Stimulated activated CD4-positive, alpha-beta T cell treated with anti-CD3 and anti-CD28 coated beads, TNF-alpha, amount 100 ng/mL, for 4 hours (primary cell): ENCODE data around the gene GABRP.
"Not testable (repeated sequence)": the region's sequence is repeated elsewhere in the genome, so short reads cannot be mapped to it uniquely, and the experiment has no call there.

Experiments
- DNase-seq, 3 experiments: peaks; one replicate each; pipeline ENCODE4 v3.0.0-alpha.2; 2020; ENCODE audit warnings: low read depth in 3 of 3

GABRP gene

GRCh38 chr5:170792878-170793277 is 9.4 kb downstream of the GABRP start:
- no peak for DNase-seq

DNA sequence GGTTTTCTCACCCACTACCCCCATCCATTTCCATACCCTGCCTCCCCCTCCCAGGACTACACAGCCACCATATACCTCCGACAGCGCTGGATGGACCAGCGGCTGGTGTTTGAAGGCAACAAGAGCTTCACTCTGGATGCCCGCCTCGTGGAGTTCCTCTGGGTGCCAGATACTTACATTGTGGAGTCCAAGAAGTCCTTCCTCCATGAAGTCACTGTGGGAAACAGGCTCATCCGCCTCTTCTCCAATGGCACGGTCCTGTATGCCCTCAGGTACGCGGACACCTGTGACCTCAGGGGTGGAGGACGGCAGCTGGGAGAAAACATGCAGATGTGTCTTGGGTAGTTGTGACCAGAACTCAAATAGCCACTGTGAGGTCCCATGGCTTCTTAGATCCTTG is 11.6 kb downstream of the GABRP start:
- no peak for DNase-seq

DNA sequence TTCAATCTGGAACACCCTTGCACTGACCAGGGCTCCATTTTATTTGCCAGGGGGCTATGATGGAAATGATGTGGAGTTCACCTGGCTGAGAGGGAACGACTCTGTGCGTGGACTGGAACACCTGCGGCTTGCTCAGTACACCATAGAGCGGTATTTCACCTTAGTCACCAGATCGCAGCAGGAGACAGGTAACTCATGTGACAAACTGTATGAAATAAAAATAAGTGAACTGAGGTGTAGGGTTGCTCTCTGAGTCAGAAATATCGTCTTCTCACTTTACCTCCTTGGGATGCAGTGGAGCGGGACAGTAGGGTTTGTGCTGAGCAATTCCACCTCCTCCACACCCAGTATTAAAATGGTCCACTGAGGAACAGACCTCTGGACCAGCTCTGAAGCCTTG is 22.1 kb downstream of the GABRP start:
- DNase-seq: no peak

DNA sequence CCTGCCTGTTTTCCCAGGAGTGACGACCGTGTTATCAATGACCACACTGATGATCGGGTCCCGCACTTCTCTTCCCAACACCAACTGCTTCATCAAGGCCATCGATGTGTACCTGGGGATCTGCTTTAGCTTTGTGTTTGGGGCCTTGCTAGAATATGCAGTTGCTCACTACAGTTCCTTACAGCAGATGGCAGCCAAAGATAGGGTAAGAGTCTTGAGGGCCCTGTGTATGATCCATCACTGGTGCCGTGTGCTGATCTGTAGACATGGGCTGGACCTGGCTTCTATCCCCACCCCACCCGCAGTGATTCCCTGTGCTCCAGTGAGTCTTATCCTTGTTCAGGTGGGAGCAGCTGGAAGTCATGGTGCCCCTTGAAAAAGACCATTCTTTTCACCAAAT is 26.0 kb downstream of the GABRP start:
- no peak for DNase-seq

DNA sequence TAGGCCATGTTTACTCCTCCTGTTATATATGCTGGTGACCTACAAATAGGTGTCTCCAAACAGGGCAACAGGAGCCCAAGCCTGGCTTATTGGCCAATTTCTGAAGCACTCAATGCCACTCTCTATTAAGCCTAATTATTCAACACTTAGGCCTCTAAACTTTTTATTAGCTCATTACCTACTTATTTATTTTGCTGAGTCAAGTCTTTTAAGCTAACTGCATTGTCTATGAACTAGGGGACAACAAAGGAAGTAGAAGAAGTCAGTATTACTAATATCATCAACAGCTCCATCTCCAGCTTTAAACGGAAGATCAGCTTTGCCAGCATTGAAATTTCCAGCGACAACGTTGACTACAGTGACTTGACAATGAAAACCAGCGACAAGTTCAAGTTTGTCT is 28.2 kb downstream of the GABRP start:
- no peak for DNase-seq

GRCh38 chr5:170813231-170813630 is 29.7 kb downstream of the GABRP start:
- no peak for DNase-seq

DNA sequence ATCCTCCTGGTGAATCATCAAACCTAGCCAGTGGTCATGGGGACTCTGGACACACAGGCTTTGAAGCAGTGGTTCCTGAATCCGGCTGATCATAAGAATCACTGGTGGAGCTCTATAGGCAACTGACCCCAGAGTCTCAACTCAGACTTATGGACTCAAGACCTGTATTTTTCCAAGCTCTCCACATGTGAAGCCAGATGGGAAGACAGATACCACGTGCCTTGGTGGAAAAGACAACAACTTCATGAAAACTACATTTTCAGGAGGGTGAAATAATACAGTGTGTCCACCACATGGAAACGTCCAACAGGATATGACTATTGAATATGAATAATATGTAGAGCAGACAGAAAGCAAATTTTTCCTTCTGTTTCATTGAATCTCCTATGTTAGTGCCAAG is 33.7 kb downstream of the GABRP start:
- no peak for DNase-seq

DNA sequence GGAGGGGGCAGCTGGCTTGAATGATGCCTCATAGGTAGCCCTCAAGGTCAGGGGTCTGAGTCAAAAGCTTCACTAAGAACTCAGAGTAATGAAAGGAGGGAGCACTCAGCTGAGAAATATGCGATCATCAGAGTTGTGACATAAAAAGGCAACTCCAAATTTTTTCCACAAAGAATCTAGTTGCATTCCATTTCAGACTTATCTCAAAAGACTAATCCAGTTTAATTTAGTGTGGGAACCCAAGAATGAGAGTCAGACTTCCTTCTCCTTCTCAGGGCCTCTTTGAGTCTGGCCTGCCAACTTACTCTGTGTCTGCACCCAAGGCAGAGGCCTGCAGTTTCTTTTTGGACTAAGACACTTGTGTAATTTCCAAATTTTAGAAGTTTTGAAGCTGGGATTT is 34.7 kb downstream of the GABRP start:
- DNase-seq: no peak

DNA sequence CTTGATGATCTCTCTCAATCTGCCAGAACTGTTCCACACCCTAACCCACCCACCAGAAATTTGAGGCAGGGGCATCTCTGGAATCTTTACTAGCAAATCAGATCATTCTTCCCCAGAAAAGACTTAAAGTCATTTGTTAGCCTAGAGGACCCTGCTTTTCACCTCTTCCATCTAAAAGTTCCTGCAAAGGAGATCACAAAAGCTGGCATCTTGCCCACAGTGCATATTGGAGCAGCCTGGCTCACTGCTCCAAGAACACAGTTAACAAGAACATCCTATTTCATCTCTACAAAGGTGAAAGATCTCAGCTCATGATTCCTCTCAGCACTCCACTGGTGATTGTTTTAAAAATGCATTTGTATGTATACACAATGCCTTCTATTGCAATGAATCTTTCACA is 36.3 kb downstream of the GABRP start:
- DNase-seq: no peak

DNA sequence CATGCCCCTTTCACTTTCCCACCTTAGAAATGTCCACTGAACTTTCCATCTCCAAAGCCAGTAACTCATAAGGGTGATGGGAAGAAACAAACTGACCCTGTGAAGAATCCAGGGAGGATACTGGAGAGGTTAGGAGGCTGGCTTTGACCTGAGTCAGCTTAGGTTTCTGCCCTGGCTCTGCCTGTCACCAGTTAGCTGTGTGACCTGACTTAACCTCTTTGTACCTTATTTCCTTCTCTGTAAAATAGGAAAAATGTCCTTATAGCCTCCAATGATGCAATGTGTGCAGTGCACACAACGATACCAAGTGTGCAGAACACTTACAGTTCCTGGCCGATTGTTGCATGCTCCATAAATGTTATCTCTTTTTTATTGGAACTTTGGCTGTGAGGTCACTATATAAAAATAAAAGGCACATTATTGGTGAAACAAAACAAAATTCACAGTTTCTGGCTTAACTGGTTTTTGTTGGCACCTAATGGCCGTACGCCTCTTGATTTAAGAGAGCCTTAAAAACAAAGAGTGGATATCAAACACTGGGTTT is 37.8 kb downstream of the GABRP start:
- no peak for DNase-seq

- no peak for DNase-seq
Measured at GRCh38 chr5:170826117-170826516, 42.6 kb downstream of the GABRP start.

- no peak for DNase-seq
Measured at GRCh38 chr5:170832241-170832640, 48.7 kb downstream of the GABRP start.

DNA sequence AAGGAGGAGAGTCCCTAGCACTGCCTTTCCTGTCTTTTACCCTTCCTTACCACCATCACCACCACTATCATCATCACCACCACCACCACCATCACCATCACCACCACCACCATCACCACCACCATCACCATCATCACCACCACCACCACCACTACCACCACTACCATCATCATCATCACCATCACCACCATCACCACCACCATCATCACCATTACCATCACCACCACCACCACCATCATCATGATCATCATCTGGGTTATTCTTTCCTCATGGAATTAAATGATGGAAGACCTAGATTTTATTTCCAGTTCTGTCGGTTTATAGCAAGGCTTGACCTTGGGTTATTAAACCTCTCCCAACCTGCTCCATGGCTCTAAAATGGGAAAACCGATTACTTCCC is 50.5 kb downstream of the GABRP start:
- DNase-seq: not testable (repeated sequence)

GRCh38 chr5:170836226-170836625 is 52.7 kb downstream of the GABRP start:
- no peak for DNase-seq

DNA sequence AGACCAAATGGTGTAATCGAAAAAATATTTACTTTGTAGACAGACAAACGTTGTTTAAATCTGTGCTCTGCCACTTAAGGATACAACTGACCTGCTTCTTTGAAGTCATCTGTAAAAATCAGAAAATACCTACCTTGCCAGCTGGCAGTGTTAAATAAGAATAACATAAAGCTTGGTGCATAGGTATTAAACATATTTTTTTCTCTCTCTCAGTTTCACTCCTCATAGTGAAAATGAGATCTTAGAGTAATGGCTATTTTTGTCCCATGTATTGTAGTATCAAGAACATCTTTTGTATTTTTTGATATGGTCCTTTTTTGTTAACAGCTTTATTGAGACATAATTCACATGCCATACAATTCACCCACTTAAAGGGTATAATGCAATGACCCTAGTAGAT is 60.3 kb downstream of the GABRP start:
- no peak for DNase-seq

GRCh38 chr5:170844651-170845050 is 61.1 kb downstream of the GABRP start:
- DNase-seq: no peak

GRCh38 chr5:170846416-170846815 is 62.9 kb downstream of the GABRP start:
- DNase-seq: no peak

GRCh38 chr5:170846846-170847245 is 63.3 kb downstream of the GABRP start:
- no peak for DNase-seq

DNA sequence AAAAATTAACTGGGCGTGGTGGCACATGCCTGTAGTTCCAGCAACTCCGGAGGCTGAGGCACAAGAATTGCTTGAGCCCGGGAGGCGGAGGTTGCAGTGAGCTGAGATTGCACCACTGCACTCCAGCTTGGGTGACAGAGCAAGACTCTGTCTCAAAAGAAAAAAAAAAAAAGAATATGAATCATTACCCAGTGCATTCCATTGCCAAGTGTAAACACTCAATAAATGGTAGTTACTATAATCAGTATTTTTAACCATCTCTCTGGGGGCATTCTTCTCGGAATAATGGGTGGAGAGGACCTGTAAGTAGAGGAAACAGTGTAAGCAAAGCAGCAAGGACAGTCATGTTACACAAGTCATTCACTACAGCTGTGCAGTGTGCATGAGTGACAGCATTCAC is 64.5 kb downstream of the GABRP start:
- DNase-seq: no peak

GRCh38 chr5:170849374-170849773 is 65.8 kb downstream of the GABRP start:
- no peak for DNase-seq

DNA sequence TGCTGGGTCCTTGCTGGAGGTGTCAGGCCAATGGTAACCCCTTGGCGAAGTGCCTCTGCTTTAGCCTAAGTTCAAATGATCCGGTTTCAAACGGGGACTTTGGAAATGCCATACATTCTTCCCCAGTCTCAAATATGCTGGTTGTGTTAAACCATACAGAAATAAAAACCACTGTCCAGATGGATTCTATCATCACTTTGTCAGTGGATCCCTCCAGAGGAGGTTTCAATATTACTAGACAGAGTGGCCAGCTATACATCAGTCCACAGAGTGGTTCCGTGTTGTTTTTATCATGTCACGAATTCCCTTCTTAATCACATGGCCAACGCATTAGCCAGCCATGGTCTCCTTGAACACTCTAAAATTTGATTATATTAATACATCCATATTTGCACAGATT is 71.0 kb downstream of the GABRP start:
- no peak for DNase-seq

GRCh38 chr5:170857066-170857465 is 73.5 kb downstream of the GABRP start:
- no peak for DNase-seq

GRCh38 chr5:170860415-170860814 is 76.9 kb downstream of the GABRP start:
- no peak for DNase-seq

DNA sequence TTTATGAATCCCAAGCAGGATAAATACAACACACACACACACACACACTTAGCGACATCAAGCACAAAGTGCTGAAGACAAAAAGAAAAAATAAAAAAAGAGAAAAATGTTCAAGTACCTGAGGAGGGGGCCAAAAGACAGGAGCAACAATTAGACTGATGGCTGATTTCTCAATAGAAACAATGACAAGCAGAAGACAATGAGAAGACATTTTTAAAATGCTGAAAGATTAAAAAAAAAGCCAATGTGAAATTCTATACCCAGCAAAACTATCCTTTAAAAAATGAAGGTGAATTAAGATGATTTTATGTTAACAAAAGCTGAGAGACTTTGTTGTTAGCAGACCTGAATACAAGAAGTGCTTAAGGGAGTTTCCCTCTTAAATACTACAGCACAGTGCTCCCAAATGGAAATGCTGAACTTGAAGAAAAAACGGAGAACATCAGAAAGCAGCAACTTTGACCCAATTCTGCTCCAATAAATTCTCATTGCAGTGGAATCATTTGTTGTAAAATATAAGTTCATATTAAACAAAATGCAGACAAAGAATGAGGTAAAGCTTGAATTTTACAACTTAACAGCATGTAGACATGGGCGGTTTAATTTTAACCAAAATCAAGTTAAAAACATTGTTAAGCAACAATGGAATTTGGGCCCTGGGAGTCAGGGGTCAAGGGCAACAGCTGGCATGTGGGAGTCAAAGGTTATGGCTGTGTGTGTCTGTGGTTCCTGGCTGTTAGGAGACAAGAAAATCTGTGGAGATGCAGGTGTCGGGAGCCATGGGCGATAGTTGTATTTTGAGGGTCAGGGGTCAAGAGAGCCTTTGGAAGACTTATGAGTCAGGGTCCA is 77.5 kb downstream of the GABRP start:
- no peak for DNase-seq
